GM19467 (cell line): ENCODE results near the gene PC.

Experiments used
- ATAC-seq: cut with Tn5 transposase; IDR thresholded peaks from one replicate; pipeline ENCODE4 v1.9.1; 2021; ENCODE audit warnings: mild to moderate bottlenecking, moderate library complexity; ENCODE audit not compliant: unreplicated experiment

Gene PC

DNA sequence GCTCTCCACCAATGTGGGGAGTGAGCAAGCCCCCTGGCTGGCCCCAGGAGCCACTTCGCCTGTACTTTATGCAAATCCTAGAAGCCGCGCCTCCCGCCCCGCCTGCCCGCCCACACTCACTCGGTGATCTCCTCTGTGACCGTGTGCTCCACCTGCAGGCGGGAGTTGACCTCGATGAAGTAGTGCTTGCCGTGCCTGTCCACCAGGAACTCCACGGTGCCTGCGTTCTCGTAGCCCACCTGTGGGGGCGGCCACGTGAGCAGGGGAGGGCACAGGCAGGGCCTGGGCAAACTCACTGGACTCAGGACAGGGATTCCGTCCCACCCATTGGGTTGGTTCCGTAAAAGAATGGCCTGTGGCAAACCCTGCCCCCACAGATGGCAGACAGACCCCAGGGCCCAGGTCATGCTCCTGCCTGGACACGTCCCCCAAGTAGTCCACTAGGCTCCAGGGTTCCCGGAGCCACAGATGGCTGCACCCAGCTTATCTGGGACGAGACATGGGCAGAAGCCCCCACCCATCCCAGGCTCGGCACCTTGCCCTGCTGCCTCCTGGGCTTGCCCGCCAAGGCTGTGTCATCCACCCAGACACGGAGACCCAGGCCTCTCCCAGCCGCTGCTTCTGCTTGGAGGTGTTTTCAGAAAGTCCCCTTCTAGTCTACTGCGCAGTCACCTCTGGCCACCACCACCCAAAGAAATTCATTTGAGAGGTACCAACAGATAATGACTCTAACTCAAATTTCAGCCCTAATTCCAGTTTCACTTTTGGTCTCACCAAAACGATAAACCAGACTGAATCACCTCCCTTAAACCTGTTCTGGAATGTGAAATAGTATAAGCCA lies 89.2 kb downstream of the PC start:
- ATAC-seq: peak; percentile 88

DNA sequence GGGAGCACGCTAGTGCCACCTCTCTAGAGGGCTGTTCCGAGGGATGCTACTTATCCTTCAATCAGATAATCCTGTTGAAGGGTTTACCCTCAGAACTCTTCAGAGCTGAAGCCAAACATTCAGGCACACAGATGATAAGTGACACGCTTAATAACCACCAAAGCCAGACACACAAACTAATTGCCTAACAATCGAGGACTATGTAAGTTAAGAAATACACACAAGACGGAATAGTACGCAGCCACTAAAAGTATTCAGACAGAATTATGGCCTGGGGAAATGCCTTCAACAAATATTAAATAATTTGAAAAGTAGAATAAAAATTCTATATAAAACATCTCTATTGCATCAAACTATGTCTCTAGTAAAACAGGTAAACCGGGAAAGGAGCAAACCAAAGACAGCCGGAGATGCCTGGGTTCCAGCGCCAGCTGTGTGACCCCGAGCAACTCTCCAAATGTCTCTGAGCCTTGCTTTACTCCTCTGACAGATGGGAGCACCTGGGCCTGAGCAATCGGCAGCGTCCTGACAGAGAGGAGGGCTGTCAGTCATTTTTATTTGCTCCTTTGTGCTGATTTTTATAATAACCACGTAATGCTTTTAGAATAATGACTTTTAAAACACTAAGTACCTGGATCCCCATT lies 90.0 kb downstream of the PC start:
- ATAC-seq: no peak

DNA sequence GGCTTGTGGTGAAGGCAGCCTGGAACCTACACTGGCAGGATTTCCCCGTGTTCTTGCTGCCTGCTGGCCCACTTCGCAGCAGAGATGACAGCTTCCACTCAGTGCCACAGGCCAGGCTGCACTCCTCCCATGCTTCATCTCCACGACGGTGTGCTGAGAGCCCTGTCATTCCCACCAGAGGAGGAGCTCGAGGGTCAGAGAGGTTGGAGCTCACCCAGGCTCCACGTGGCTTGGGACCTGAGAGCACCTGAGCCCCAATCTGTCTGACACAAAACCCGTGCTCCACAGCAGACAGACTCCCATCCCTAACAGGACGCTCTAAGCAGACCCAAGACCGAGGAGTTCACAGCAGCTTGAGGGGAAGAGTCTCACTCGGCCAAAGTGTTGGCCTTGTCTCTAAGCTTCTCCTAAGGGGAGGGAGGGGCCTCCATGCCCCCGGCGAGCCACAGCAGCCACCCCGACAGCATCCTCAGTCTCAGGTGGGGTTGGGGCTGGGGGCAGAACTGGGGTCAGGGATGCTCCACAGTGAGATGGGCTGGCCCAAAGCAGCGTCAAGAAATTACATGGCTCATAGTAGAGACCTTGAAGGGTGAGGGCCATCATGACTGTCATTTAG lies 90.7 kb downstream of the PC start:
- ATAC-seq: no peak

DNA sequence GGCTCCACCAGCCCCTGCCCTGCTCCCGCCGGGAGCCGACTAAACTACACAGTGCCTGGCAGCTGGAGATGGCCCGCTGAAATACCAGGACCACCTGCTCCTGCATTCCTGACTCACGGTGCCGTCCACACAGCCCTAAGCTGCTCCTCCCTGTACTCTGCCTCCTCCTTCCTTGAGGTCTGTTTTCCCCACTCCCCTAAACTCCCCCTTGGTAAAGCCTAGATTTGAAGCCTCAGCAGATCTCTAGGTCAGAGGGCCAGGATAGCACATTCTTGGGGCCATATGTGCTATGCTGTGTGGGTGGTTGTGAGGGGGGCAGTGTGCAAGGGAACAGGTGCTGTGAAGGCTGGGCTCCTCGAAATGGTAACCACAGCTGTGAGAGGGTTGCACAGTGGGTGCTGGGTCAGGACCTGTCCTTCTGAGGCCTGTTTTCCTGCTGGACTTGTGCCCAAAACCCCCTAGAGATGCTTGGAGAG lies 91.6 kb downstream of the PC start:
- ATAC-seq: no peak

DNA sequence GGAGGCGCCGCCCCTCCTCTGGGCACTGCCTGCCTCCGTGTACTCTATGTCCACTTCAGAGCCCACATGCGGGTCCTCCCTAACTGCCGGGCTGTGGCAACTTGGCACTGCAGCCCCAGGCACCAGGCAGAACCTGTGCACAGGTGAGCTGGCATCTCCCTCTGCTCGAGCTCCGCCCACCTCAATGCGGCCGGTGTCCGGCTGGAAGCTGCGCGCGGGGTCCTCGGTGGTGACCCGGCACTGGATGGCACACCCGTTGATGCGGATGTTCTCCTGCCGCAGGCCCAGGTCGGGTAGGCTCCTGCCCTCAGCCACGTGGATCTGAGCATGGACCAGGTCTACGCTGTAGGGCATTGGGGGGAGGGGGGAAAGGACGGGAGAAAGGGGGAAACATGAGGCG lies 92.2 kb downstream of the PC start:
- ATAC-seq: no peak

DNA sequence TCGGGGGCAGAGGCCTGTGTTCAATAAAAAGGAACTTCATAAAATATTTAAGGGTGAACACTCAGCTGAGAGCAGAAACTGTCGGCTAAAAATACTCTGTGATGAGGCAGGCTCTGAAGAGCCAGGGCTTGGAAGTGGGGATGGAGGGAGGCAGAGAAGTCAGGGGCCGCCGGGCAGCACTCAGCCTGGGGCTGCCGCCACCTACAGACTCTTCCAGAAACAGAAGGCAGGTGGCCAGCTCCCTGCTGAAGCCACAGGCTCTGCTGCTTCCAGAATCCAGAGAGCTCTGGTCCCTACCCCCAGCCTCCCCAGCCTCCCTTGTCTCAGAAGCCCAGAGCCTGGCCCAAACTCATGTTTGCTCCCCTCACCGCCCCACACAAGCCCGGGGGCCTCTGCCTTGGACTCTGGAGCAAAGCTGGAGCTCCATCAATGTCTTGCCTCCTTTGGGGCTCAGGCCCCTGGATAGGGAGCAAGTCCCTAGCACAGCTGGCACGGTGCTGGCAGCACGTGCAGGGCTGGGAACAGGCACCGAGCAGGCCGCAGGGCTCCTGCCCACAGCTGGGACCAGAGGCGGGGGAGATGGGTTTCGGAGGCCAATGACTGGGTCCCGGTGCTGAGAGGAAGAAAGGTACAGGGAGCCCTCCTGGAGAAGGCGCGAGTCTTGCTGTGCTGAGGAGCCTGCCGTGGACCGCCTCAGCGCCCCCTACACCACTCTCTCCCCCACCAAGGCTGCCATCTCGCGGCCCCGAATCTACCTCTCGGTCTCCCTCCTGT lies 93.1 kb downstream of the PC start:
- no peak for ATAC-seq

DNA sequence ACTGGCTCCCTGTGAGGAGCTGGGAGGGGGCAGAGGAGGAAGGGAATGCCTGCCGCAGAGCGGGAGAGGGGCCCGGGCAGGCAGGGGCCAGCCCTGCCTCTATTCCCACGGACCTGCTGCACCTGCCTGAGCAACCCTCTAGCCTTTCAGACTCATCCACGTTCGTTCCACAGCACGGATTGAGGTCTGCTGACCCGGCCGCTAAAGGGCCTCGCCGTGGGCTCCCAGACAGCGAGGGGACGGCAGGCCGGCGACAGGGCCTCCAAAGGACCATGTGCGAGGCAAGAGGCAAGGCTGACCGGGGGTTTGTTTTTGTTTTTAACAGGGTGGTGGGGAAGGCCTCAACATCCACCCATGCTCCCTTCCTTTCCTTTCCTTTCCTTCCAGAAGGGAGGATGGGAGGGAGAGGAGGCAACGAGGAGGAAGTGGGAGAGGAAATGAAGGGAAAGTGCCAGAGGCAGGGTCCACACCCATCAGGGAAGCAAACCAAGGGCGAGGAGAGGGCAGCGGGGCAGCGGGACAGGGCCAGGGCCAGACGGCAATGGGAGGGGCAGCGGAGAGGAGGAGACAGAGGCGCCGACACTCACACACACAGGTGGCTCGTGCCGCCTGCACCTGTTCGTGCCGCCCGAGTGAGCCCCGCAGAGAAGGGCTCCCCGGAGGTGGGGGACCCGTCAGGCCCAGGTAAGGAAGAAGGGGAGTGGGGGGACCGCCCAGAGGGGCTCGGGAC lies 93.8 kb downstream of the PC start:
- no peak for ATAC-seq

DNA sequence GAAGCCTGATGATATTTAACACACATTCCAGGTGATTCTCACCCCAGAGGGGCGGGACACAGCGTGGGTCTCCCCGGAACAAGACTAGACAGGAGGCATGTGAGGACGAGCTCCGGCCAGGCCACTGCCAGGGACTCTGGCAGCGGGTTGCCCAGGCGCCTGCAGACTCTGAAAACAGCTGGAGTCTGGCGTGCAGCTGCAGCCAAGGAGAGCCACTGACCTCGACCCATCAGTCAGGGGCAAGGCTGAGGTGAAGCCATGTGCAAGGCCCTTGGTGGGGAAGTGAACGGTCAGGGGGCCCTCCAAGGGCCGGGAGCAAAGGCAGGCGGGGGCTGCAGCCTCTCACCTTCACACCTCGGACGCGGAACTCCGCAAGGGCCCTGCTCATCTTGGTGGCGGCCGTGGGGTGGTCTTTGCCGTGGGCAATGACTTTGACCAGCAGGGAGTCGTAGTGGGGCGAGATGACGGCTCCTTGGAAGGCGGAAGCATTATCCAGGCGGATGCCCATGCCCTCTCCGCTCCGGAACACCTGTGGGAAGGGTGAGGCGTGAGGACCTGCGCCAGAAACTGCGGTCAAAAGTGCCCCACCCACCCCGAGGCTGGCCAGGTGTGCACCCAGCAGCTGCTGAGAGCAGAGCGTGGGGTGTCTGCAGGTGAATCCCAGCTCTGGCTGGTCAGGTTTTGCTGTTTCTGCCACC lies 94.6 kb downstream of the PC start:
- no peak for ATAC-seq

DNA sequence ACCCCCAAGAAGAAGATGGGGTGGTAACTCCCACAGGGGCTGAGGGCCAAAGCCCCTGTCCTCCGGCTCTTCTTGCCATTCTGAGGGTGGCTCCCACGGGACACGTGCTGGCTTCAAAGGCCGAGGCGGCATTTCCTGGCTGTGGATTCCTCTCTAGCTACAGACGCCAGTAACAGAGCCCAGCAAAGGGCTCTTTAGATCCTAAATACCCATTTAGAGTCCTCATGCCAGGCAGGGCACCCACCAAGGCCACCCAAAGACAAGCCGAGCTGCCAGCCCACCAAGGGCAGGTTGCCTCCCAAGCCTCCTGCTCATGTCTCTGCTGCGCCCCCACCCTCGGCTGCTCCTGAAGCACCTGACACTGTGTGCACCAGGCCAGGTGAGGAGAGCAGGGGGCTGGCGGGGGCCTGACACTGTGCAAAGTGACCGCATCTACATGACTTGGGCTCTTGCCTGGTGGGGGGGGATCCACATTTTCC lies 95.6 kb downstream of the PC start:
- ATAC-seq: no peak

DNA sequence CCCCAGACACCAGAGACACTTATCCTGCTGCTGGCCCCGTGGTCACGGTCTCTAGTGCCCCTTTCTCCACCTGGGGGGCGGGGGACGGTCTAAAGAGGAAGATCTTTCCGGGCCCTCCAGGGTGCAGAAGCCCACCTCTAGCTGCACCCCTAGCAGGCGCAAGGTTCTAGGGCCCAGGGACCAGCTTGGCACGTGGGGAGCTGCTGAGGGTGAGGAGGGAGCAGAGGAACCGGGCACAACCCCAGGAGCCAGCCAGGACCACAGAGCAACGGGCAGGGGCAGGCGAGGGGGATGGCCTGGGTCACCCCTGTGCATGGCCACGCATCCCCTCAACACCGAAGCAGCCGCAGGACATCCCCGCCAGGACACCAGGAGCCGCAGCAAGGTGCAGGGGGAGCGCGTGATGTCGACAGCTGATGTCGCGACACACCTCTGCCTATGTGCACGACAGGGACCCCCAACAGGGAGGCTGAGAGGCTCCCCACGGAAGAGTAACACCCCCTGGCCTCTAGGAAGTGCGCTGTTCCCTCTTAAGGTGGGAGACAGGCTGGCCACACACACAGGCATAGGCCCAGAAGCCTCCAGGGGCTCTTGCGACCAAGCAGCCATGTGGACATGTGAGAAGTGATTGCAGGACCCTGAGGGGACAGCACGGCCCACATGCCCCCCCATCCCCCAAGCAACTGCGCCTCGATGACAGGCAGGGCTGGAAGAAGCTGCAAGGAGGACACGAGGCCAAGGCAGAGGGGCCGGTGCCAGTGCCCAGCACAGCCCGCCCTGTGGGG lies 96.2 kb downstream of the PC start:
- no peak for ATAC-seq

DNA sequence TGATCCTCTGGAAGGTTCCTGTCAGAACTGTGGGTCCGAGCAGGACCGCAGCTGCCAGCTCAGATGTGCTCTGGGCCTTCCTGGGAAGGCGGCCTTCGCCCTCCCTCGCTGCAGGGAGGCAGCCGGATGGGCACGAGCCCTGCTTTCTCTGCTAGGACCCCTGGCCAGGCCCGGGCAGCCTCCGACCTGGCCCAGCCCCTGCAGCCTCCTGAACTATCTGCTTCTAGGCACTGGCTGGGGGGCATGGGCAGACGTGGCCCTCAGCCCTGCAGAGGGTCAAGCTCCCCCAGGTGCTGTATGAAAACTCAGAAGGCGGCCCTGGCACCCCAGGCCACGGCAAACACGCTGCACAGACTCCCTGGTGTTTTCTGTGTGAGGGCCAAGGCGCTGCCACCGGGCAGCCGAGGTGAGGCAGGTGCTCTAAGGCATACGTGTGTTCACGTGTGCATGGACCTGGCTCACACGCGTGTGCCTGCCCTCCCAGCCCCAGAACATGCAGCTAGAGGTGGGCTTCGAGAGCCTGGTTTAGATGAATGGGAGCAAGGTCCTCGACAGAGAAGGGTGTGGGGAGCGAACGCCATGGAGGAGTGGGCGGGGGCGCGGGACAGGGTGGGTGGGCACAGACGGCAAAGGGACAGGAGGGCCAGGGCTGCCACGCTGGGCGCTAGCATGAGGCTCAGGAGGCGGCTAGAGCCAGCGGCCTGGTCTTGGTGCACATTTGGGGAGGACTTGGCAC lies 97.0 kb downstream of the PC start:
- ATAC-seq: no peak

DNA sequence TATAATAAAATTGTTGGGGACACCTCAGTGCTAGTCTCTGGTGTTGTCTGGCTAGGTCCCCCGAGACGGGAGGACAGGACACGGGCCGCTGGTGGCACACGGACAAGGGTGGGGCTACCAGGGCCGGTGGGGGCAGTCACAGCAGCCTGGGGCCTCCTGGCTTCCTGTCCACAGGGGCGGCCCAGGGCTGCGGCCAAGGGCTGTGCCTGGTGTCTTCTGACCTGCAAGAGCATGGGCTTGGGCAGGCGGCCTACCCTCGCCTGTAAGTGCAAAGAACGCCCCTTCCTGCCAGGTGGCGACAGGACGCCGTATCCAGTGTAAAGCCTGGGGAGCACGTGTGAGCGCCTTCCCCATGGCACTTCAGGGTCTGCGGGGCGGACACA lies 97.7 kb downstream of the PC start:
- ATAC-seq: no peak

DNA sequence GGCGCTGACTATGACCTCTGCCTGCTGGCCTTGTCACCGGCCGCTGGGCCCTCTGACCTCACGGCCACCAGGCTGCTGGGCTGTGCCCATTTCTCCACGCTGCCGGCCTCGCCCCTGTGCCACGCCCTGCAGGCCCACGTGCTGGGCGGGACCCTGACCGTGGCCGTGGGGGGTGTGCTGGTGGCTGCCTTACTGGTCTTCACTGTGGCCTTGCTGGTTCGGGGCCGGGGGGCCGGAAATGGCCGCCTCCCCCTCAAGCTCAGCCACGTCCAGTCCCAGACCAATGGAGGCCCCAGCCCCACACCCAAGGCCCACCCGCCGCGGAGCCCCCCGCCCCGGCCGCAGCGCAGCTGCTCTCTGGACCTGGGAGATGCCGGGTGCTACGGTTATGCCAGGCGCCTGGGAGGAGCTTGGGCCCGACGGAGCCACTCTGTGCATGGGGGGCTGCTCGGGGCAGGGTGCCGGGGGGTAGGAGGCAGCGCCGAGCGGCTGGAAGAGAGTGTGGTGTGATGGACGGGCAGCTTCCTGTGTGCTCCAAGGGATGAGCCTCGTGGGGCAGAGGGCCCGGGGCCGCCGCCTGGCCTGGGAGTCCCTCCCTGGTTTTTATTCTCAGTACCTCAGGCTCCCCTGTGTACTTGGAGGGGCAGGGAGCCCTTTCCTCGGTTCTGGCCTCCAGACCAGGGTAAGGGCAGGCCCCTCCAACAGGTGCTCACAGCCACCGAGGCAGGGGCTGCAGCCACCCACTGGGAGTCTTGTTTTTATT lies 98.3 kb downstream of the PC start:
- no peak for ATAC-seq

DNA sequence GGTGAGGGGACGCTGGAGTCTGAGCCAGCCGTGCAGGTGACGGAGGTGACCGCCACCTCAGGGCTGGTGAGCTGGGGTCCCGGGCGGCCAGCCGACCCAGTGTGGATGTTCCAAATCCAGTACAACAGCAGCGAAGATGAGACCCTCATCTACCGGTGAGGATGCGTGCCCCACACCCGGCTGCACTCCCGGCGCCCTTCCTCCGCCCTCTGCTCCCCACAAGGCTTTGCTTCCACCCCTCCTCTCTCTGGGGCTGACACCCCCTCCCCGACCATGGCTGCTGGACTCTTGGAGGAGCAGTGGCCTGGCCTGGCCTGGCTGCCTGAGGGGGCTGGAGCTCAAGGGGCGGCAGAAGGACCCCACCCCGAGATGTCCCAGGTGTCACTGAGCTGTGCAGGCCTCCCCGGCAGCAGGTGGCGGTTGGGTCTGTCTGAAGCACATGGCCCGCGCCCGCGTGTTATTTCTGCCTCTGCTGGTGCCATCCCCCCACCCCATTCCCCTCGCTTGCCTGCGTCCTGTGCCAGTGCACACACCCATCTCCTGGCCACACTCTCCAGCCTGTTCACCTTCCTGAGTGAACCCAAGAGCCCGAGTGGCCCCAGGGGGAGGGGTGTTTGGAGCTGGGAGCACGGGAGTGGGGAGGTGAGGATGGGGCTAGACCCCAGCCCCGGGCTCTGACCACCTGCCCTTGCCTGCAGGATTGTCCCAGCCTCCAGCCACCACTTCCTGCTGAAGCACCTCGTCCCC lies 99.1 kb downstream of the PC start:
- no peak for ATAC-seq

DNA sequence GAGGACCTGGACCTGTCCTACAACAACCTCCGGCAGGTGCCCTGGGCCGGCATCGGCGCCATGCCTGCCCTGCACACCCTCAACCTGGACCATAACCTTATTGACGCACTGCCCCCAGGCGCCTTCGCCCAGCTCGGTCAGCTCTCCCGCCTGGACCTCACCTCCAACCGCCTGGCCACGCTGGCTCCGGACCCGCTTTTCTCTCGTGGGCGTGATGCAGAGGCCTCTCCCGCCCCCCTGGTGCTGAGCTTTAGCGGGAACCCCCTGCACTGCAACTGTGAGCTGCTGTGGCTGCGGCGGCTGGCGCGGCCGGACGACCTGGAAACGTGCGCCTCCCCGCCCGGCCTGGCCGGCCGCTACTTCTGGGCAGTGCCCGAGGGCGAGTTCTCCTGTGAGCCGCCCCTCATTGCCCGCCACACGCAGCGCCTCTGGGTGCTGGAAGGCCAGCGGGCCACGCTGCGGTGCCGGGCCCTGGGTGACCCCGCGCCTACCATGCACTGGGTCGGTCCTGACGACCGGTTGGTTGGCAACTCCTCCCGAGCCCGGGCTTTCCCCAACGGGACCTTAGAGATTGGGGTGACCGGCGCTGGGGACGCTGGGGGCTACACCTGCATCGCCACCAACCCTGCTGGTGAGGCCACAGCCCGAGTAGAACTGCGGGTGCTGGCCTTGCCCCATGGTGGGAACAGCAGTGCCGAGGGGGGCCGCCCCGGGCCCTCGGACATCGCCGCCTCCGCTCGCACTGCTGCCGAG lies 99.8 kb downstream of the PC start:
- ATAC-seq: no peak

DNA sequence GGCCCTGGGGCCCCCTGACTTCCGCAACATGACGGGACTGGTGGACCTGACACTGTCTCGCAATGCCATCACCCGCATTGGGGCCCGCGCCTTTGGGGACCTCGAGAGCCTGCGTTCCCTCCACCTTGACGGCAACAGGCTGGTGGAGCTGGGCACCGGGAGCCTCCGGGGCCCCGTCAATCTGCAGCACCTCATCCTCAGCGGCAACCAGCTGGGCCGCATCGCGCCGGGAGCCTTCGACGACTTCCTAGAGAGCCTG lies 100.3 kb downstream of the PC start:
- no peak for ATAC-seq
